ENCODE data around the gene DNM3. TPM values are rescaled to one million over a fixed set of nuclear protein-coding genes. Genes with fewer than 3 reads are reported as not detected.

The DNM3 gene
- total and polyA plus RNA-seq, 2 donors (not counting 3 experiments of a cell fraction or from before 2014, with no cell fraction given): 1.4 to 2.5 TPM

DNA sequence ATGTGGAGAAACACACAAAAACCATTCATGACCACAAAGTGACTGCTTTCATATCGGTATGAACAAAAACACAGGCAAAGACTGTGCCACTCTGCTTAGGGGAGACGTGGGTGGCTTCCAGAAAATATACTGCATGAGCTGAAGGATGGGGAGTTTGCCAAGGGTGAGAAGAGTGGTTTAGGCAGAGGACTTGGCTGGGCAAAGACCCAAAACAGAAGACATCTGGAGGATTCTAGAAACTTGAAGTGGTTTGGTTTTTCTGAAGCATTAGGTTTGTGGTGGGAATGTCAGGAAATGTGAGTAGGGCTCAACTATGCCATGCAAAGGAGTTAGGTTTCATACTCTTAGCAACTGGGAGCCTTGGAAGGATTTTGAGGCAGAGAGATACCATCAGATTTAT lies 26.6 kb upstream of the DNM3 start:
- dilution Hi-C loops (cut with MboI; ENCODE audit: extremely low pct_ligation_motif_present, low sequenced_read_pairs) (no loop called here), intact Hi-C loops (cut with micrococcal nuclease) (loop anchor here (5.0 kb wide), 1 partner anchor 68 kb away; no protein-coding TSS in a partner anchor)
- no peaks in the 10 kb centered on the region for H3K9me1 ChIP-seq (replicated peaks; ENCODE audit: control insufficient read depth, extremely low read depth, insufficient read depth, low read length)
- BruUV-seq (replicated peaks): no TSS peak
- no peak overlapping the region for H3K9ac ChIP-seq (replicated peaks; ENCODE audit: extremely low read depth, insufficient read depth, low read length)
- H3K79me2 ChIP-seq (ENCODE audit: control insufficient read depth, insufficient read depth, low read length): no peaks in the 10 kb centered on the region
- FAIRE-seq: no peak
- H3K27me3 ChIP-seq (ENCODE audit: control insufficient read depth in 2 of 2, insufficient read depth in 2 of 2, low read length in 2 of 2): no peaks in the 10 kb centered on the region
- DNase-seq (ENCODE audit: low read depth, low spot score): no peak
- CTCF ChIA-PET: no interaction called here
- no peaks in the 10 kb centered on the region for H3K36me3 ChIP-seq (ENCODE audit: control insufficient read depth in 2 of 2, extremely low read depth in 1 of 2, insufficient read depth in 2 of 2, low read length in 2 of 2)
- H3K4me3 ChIP-seq (replicated peaks in 1 of 3; ENCODE audit: insufficient read depth in 1 of 3, low read depth in 1 of 3, low read length in 3 of 3): no peak overlapping the region
- no peaks in the 10 kb centered on the region for H3K9me3 ChIP-seq (replicated peaks; ENCODE audit: control insufficient read depth, insufficient read depth, low read length)
- H3K4me2 ChIP-seq (ENCODE audit: insufficient read depth, low read length): no peak overlapping the region
- H4K20me1 ChIP-seq (replicated peaks; ENCODE audit: control insufficient read depth, extremely low read depth, insufficient read depth, low read length): no peaks in the 10 kb centered on the region
- H3K4me1 ChIP-seq (ENCODE audit: control insufficient read depth, extremely low read depth, insufficient read depth, low read length): peaks cover 6% of the 10 kb centered on the region
- POLR2A ChIA-PET: no interaction called here
- no peak overlapping the region for H3K27ac ChIP-seq (ENCODE audit: insufficient read depth, low read depth, low read length)
- no peak overlapping the region for H2AFZ ChIP-seq (ENCODE audit: low read depth, low read length)
- TF ChIP-seq GATA2 (IDR thresholded peaks at IDR 0.05; ENCODE audit: insufficient read depth, insufficient read length, low read depth, low read length) (no peak), MYC (IDR thresholded peaks at IDR 0.05; ENCODE audit: low read depth, low read length) (no peak), POLR2AphosphoS5 (IDR thresholded peaks at IDR 0.05; ENCODE audit: insufficient read depth, low read depth, low read length) (no peak), POLR2A (IDR thresholded peaks at IDR 0.05; ENCODE audit: low read depth, low read length) (no peak), EZH2 (IDR thresholded peaks at IDR 0.05; ENCODE audit: borderline replicate concordance, low read depth, low read length, severe bottlenecking) (no peak), JUN (IDR thresholded peaks at IDR 0.05; ENCODE audit: borderline replicate concordance, insufficient read depth, insufficient read length, low read depth) (no peak), FOS (IDR thresholded peaks at IDR 0.05; ENCODE audit: borderline replicate concordance, insufficient read depth, low read length) (no peak)
- TF ChIP-seq, protein P1, sequence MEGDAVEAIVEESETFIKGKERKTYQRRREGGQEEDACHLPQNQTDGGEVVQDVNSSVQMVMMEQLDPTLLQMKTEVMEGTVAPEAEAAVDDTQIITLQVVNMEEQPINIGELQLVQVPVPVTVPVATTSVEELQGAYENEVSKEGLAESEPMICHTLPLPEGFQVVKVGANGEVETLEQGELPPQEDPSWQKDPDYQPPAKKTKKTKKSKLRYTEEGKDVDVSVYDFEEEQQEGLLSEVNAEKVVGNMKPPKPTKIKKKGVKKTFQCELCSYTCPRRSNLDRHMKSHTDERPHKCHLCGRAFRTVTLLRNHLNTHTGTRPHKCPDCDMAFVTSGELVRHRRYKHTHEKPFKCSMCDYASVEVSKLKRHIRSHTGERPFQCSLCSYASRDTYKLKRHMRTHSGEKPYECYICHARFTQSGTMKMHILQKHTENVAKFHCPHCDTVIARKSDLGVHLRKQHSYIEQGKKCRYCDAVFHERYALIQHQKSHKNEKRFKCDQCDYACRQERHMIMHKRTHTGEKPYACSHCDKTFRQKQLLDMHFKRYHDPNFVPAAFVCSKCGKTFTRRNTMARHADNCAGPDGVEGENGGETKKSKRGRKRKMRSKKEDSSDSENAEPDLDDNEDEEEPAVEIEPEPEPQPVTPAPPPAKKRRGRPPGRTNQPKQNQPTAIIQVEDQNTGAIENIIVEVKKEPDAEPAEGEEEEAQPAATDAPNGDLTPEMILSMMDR (IDR thresholded peaks at IDR 0.05; ENCODE audit: extremely low read depth in 1 of 2, insufficient read depth in 1 of 2, low read depth in 1 of 2, low read length in 2 of 2): no peak
- TF ChIP-seq, protein P2, sequence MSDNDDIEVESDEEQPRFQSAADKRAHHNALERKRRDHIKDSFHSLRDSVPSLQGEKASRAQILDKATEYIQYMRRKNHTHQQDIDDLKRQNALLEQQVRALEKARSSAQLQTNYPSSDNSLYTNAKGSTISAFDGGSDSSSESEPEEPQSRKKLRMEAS (IDR thresholded peaks at IDR 0.05; ENCODE audit: insufficient read depth, insufficient read length): no peak
